ENCODE results near the gene CHRNB1. TPM values are rescaled to one million over a fixed set of nuclear protein-coding genes. Genes with fewer than 3 reads are reported as not detected.
A peak's percentile ranks its signal among the peaks of the same experiment; 100 is the strongest.

CHRNB1 gene
- total and polyA plus RNA-seq, 10 of the 15 experiments (the other 5 are each of a cell fraction or from before 2014, with no cell fraction given) = 5.8 to 14.8 (median 11.3) TPM

DNA sequence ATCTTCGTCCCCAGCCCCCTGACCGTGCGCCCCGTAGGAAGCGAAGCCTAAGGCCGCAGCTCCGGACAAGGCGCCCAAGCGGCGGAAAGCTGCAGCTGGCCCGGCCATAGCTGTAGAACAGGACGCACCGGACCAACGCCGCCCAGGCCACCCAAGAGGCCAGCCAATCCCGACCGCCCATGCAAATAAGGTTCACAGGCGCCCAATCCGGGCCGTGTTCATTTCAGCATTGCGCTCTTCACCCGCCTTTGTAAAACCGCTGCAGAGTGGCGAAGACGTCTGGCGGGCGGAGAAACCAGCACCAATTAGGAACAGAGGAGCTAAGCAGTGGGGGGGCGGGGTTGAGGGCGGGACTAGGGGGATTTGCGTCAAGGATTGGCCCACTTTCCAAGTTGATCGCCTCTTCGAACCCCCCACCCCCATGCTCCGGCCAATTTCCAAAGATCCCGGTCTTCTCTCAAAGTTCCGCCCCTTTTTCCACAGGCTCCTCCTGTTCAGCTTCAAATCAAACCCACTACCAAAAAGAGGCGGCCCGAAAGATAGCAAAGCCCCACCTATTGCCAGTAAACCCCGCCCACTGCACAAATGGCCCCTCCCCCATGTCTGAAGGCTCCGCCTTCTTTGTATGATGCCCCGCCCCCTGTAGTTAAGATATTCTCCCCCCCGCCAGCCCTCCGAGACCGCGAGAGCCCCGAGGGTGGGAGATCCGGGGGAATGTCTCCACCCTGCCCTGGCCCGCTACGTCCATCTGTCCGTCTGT is 40.7 kb upstream of the CHRNB1 start, which contains the start of gene TMEM256 (continued):
- TF ChIP-seq REST (IDR thresholded peaks at IDR 0.05; ENCODE audit: low read depth, low read length) = no peak
- peak; percentile 95 for TF ChIP-seq POLR2A (IDR thresholded peaks at IDR 0.05; ENCODE audit: low read depth, low read length)
- peak; percentile 80 for TF ChIP-seq CREB1 (IDR thresholded peaks at IDR 0.05; ENCODE audit: low read depth)
- peak; percentile 63 for TF ChIP-seq NFYA (IDR thresholded peaks at IDR 0.05; ENCODE audit: borderline replicate concordance, low read depth, low read length)
- peak; percentile 94 for TF ChIP-seq YY1 (IDR thresholded peaks at IDR 0.05; ENCODE audit: low read depth, low read length)
- TF ChIP-seq CBFB (IDR thresholded peaks at IDR 0.05; ENCODE audit: low read depth) = peak; percentile 46; the same call in 1 of the 2 replicates
- TF ChIP-seq, protein P1, sequence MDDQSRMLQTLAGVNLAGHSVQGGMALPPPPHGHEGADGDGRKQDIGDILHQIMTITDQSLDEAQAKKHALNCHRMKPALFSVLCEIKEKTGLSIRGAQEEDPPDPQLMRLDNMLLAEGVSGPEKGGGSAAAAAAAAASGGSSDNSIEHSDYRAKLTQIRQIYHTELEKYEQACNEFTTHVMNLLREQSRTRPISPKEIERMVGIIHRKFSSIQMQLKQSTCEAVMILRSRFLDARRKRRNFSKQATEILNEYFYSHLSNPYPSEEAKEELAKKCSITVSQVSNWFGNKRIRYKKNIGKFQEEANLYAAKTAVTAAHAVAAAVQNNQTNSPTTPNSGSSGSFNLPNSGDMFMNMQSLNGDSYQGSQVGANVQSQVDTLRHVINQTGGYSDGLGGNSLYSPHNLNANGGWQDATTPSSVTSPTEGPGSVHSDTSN (IDR thresholded peaks at IDR 0.05; ENCODE audit: insufficient replicate concordance, low read depth, low read length) = no peak
- TF ChIP-seq HDGF (IDR thresholded peaks at IDR 0.05) = peak; percentile 66; the same call in 1 of the 2 replicates
- peak; percentile 31; the same call in 1 of the 2 replicates for TF ChIP-seq PKNOX1 (IDR thresholded peaks at IDR 0.05)
- TF ChIP-seq ATF7 (IDR thresholded peaks at IDR 0.05; ENCODE audit: low read depth) = peak; percentile 41
- peak; percentile 97 for TF ChIP-seq SP1 (IDR thresholded peaks at IDR 0.05; ENCODE audit: low read depth, low read length)
- no peak for TF ChIP-seq FOXM1 (IDR thresholded peaks at IDR 0.05; ENCODE audit: low read depth, low read length)
- TF ChIP-seq, protein P2, sequence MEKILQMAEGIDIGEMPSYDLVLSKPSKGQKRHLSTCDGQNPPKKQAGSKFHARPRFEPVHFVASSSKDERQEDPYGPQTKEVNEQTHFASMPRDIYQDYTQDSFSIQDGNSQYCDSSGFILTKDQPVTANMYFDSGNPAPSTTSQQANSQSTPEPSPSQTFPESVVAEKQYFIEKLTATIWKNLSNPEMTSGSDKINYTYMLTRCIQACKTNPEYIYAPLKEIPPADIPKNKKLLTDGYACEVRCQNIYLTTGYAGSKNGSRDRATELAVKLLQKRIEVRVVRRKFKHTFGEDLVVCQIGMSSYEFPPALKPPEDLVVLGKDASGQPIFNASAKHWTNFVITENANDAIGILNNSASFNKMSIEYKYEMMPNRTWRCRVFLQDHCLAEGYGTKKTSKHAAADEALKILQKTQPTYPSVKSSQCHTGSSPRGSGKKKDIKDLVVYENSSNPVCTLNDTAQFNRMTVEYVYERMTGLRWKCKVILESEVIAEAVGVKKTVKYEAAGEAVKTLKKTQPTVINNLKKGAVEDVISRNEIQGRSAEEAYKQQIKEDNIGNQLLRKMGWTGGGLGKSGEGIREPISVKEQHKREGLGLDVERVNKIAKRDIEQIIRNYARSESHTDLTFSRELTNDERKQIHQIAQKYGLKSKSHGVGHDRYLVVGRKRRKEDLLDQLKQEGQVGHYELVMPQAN (conservative IDR thresholded peaks at IDR 0.05) = peak; percentile 82; the same call in 1 of the 2 replicates
- peak; percentile 75 for TF ChIP-seq CREM (IDR thresholded peaks at IDR 0.05; ENCODE audit: low read depth)
- 0 out of 2 replicates have a peak, but pooled peaks have one; percentile 13 for TF ChIP-seq FOXK2 (IDR thresholded peaks at IDR 0.05)
- TF ChIP-seq MXI1 (IDR thresholded peaks at IDR 0.05; ENCODE audit: low read depth, low read length) = peak; percentile 60; the same call in 1 of the 2 replicates
- TF ChIP-seq SREBF2 (IDR thresholded peaks at IDR 0.05; ENCODE audit: low read length) = peak; percentile 86
- TF ChIP-seq SREBF1 (IDR thresholded peaks at IDR 0.05; ENCODE audit: low read length) = no peak
- TF ChIP-seq BHLHE40 (IDR thresholded peaks at IDR 0.05; ENCODE audit: borderline replicate concordance in 1 of 2, low read depth in 2 of 2, low read length in 1 of 2) = 0 out of 4 replicates have a peak, but pooled peaks of 1 of the 2 experiments have one; percentile 8
- TF ChIP-seq POU2F2 (IDR thresholded peaks at IDR 0.05; ENCODE audit: borderline replicate concordance, low read depth, low read length) = peak; percentile 99
- no peak for TF ChIP-seq YBX1 (IDR thresholded peaks at IDR 0.05)
- peak; percentile 82 for TF ChIP-seq RUNX3 (IDR thresholded peaks at IDR 0.05; ENCODE audit: low read length)
- TF ChIP-seq TAF1 (IDR thresholded peaks at IDR 0.05; ENCODE audit: borderline replicate concordance, low read depth, low read length) = peak; percentile 88; the same call in 1 of the 2 replicates
- peak; percentile 75 for TF ChIP-seq POLR2AphosphoS2 (IDR thresholded peaks at IDR 0.05; ENCODE audit: low read depth, low read length)
- TF ChIP-seq ZSCAN29 (IDR thresholded peaks at IDR 0.05) = no peak

Measured in GM12878 (cell line).